ENCODE data around the gene UBE2J1.
A peak's percentile ranks its signal among the peaks of the same experiment; 100 is the strongest.
"Not testable (repeated sequence)": the region's sequence is repeated elsewhere in the genome, so short reads cannot be mapped to it uniquely, and the experiment has no call there.

The UBE2J1 gene

DNA sequence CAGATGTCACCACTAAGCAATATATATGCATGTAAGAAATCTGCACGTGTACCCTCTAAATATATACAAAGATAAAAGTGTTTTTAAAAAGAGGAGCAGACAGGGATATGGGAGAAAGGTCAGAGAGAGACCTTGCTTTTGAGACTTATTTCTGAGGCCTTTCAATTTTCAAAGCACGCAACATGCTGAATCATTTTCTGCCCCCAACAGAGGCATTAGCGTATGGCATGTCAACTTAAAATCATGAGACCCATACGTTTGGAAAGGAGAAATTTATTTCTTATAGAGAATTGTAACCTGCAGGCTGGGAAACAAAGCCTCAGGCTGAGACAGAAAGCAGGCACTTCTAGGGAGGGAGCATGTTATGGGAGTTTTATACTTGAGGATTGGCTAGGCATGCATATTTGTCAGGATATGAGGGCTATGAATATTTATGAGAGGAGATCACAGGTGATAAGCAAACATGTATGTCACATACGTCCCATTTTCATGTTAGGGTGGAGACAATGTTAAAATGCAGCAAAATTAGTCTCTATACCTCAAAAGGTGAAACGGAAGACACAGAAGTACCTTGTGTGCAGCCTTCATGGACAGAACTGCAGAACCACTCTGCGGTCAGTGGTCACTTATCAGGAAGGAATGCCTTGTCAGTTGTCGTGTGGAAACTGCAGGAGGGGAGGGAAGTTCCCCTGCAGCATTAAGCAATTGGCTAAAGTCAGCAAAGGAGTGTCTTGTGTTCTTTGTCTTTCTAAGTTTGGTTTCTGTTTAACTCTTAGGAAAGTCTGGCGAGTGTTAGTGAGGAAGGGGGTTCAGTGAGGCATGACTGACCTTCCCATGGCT lies 31.2 kb downstream of the UBE2J1 start:
- DNase-seq (ENCODE audit: low read depth in 2 of 3, low spot score in 1 of 3): no peak

DNA sequence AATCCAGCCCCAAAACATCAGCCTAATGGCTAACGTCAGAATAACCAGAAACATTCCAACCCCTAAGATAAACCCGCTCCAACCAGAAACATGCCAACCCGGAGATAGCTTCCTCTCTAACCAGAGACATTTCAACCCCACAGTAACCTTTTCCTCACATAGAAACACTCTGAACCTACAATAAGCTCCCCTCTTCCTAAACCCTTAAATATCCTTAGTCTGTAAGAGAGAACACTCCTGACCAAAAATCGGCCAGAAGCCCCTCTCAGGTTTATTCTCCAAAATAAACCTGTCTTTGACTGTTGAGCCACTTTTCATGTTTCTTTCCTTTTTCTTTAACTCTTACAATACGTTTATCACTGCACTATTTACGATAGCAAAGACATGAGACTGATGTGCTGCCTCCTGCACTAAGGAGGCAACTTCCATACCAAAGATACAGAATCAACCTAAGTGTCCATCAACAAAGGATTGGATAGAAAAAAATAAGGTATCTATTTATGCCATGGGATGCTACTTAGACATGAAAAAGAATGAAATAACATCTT lies 32.4 kb downstream of the UBE2J1 start:
- no peak for DNase-seq (ENCODE audit: low read depth in 2 of 3, low spot score in 1 of 3)

DNA sequence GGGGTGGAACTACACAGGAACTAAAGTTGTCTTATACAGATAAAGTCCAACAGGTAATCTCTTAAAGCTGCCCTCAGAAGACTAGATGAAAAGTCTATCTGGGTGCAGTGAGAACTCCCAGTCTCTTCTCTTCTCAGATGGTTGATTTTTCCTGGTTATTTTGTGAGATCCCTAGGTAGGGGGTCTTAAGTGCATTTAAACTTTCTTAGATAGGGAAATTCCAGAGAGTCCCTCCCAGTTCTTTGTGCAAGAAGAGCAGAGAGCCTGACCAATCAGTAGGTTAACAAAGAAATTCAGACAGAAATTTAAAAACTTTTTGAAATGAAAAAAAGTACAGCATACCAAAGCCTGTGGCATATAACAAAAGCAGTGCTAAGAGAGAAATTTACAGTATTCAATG lies 35.5 kb downstream of the UBE2J1 start:
- no peak for DNase-seq (ENCODE audit: low read depth in 2 of 3, low spot score in 1 of 3)

DNA sequence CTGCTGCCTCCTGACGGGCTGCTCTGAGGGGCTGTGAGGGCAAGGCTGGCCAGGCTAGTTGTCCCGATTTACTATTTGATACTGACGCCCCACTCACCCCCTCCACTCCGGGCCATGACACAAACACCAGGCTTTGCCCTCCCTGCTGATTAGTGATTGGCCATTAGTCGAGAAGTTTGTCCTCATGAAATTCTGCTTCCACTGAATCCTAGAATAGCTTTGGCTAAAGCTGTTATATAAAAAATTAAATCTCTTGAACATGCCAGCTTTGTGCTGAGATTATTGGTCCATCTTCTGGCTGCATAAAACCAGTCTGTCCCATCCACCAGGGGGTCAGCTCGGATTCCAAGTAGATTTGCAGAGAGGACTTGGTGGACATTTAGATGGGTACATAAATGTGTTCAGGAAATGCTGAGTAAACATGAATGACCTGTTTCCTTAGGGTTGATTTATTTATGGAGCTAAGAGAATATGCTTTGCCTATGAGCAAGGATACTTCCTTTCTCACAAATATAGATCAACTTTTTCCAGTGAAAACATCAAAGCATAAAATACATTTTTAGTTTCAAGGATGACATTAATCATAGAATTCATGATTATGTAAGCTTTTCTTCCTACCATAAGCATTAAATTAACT lies 37.2 kb downstream of the UBE2J1 start, which contains the start of gene GABRR2:
GABRR2 (minus strand) TSS at position 51 of the 637 bp plus-strand sequence. CDS start 134 bp downstream, outside the sequence.
- DNase-seq (ENCODE audit: low read depth in 2 of 3, low spot score in 1 of 3): no peak

DNA sequence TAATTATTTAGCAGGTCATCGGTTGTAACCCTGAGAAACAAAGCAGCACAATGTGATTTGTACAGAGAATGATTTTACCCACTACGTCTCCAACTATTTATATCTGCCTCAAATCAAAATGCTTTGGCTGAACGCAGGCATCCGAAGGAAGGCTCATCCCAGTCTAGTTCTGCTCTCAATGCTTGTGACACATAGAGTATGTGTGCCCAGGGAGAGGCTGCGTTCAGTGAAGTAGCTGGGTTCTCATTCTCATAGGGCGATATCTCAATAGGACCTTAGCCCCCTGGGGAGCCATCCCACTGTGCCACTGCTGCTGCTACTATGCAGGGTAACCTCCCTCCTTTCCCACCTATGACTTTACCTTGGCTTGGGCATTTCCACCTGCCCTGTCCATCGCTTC lies 37.8 kb downstream of the UBE2J1 start:
- DNase-seq (ENCODE audit: low read depth in 2 of 3, low spot score in 1 of 3): no peak

DNA sequence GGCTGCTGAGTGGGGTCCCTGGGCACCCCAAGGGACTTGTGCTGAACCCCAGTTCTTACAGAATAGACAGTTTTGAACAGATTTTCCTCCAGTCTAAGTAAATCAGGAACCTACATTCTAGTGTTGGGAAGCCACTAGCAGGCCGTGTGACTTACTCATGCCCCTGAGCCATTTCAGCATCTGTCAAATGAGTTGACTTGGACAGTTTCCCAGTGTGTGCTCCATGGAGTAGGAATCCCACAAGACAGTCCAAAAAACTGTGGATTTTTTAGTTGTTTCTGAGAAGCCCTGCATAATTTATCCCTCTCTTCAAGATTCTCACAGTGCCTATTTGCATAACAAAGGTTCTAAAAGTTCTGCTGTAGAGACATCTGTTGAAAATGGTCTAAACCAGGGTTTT lies 39.5 kb downstream of the UBE2J1 start:
- no peak for DNase-seq (ENCODE audit: low read depth in 2 of 3, low spot score in 1 of 3)

DNA sequence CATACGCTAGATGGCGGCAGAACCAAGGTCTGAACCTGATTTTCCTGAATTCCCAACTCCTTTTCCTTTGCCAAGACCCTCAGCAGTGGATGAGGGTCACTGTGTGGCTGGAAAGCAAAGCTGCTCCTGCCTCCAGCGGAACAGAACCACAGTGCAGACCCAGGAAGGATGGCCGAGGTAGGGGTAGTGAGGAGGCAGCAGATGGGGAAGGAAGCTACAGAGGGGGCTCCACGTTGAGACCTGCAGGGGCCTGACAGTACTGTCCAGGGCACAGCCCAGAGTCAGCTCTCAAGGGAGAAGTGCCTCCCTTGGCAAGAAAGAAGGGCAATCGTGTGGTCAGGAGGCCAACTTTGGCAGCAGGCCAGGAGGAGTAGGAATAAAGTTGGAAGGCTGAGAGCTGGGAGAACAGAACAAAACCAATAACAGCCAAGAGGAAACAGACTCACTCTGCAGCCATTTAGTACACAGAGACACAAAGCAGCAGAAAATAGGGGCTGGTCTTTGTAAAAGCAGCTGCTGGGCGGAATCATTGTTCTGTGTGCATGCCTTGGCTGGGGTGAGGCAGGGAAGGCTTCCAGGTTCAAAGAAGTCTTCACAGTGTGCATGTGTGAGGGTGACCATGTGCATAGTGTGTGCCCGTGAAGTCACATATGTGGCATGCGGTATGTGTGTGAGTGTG lies 40.5 kb downstream of the UBE2J1 start:
- DNase-seq (ENCODE audit: low read depth in 2 of 3, low spot score in 1 of 3): no peak

DNA sequence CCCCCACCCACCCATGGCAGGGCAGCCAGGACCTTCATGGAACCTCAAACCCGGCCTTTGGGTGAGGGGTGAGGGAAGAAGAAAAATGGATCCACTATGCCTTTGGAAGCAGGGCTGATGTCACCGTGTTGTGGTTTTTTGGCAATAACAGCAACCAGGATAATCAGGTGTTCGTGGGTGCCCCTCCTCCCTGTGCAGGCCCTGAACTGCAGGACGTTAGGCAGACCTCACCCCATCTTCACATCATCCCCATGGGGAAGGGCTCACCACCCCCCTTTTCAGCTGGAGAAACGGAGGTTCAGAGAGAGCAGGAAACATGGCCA lies 41.0 kb downstream of the UBE2J1 start:
- no peak for DNase-seq (ENCODE audit: low read depth in 2 of 3, low spot score in 1 of 3)

DNA sequence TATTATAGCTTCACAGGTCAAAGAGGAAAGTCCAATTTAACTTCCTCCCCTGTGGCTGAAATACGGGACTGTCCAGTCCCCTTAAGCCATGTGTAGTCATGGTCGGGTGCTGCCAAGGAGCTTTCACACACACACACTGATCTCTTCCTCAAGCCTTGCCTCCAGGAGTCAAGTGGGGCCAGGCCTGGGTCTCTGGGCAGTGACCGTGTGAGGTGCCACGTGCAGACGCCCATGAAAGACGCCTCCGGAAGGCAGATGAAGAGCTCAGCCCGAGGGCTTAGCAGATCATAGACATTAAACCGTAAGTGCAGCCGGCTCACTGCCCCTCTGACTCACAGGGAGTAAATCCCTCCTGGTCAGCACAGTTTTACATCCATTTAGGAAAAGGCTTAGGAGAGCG lies 41.6 kb downstream of the UBE2J1 start:
- DNase-seq (ENCODE audit: low read depth in 2 of 3, low spot score in 1 of 3): no peak

DNA sequence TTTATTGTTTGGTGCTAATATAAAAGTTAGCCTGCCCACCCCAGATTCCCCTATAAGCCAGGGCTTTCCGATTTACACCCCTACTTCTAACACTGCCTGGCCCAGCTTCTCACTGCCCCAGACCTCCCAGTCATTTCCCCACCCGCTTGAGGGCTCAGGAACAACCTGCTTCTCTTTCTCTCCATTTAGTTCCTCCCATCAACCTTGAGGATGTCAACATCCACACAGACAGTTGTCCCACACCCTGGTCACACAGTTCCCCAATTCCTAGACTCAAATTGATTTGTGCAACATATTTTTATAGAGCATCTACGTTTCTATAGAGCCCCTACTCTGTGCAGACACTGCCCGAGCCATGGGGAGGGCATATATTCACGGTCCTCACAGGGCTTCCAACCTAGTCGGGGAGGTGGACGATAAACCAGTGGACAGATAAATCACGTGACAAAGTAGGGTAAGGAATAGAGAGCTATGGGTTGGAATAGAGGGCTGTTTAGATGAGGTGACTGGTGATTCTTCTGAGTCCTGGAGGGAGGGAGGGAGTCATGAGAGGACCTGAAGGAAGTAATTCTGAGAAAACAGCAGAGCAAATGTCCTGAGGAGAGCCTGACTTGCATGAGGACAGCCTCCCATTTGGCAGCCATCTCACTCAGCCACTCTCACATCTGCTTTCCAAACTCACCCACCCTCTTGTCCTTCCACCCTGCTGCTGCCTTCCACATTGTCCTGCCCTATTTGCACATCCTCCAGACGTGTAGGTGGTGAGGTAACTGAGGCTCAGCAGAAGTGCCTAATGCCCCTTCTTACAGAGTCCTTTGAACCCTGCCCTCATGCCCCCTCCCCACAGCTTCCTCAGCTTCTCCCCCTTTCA lies 43.8 kb downstream of the UBE2J1 start:
- DNase-seq (ENCODE audit: low read depth in 2 of 3, low spot score in 1 of 3): no peak

DNA sequence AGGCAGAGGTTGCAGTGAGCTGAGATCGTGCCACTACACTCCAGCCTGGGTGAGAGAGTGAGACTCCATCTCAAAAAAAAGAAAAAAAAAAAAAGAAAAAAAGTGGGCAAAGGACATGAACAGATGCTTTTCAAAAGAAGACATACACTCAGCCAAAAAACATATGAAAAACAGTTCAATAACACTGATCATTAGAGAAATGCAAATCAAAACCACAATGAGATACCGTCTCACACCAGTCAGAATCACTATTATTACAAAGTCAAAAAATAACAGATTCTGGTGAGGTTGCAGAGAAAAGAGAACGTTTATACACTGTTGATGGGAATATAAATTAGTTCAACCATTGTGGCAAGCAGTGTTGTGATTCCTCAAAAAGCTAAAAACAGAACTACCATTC lies 48.0 kb downstream of the UBE2J1 start:
- DNase-seq (ENCODE audit: low read depth in 2 of 3, low spot score in 1 of 3): not testable (repeated sequence)

DNA sequence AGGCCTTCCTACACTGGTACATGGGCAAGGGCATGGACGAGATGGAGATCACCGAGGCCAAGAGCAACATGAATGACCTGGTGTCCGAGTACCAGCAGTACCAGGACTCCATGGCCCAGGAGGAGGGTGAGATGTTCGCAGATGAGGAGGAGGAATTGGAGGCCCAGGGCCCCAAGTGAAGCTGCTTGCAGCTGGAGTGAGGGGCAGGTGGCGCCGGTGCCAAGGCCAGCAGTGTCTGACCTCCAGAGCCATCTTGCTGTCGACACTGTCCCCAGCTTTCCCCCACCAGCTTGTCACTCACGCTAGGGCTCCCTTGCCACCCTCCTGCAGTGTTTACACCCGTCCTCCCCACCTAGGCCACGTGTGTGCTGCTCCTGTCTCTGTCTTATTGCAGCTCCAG lies 49.6 kb downstream of the UBE2J1 start:
- DNase-seq (ENCODE audit: low read depth in 2 of 3, low spot score in 1 of 3): no peak

DNA sequence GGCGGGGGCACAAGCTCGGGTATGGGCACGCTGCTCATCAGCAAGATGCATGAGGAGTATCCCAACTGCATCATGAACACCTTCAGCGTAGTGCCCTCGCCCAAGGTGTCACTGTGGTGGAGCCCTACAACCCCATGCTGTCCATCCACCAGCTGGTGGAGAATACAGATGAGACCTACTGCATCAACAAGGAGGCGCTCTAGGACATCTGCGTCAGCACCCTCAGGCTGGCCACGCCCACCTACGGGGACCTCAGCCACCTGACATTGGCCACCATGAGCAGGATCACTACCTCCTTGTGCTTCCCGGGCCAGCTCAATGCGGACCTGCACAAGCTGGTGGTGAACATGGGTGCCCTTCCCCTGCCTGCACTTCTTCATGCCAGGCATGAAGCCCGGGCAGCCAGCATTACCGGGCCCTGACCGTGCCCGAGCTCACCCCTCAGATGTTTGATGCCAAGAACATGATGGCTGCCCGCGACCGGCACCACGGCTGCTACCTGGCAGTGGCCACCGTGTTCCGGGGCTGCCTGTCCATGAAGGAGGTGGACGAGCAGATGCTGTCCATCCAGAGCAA lies 50.2 kb downstream of the UBE2J1 start:
- DNase-seq (ENCODE audit: low read depth in 2 of 3, low spot score in 1 of 3): no peak

DNA sequence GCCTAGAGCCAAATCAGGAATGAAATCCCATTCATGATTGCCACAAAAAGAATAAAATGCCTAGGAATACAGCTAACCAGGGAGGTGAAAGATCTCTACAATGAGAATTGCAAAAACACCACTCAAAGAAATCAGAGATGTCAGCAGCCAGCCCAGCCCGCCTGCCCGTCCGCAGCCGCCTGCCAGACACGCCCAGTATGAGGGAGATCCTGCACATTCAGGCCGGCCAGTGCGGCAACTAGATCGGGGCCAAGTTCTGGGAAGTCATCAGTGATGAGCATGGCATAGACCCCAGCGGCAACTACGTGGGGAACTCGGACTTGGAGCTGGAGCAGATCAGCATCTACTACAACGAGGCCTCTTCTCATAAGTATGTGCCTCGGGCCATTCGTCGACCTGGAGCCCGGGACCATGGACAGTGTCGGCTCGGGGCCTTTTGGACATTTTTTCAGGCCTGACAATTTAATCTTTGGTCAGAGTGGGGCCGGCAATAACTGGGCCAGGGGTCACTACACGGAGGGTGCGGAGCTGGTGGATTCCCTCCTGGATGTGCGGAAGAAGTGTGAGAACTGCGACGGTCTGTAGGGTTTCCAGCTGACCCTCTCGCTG lies 50.8 kb downstream of the UBE2J1 start:
- DNase-seq (ENCODE audit: low read depth in 2 of 3, low spot score in 1 of 3): no peak

DNA sequence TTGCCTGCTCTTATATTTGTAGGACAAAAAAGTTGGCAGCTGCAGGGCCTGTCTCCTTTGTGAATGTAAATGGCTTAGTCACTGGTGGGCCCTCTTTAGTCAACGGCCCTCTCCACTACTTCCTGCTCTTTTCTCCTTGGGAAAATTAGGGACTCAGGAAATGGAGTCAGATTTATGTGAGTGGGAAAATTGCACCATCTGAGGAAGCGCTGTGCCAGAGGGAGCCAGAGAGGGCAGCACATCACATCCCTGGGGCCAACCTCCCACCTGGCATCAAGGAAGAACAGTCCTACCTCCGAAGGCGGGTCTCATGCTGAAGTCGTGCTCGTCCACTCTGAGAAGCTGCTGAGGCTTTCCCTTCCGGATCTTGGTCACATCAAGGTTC lies 53.1 kb downstream of the UBE2J1 start:
- DNase-seq (ENCODE audit: low read depth in 2 of 3, low spot score in 1 of 3): no peak

DNA sequence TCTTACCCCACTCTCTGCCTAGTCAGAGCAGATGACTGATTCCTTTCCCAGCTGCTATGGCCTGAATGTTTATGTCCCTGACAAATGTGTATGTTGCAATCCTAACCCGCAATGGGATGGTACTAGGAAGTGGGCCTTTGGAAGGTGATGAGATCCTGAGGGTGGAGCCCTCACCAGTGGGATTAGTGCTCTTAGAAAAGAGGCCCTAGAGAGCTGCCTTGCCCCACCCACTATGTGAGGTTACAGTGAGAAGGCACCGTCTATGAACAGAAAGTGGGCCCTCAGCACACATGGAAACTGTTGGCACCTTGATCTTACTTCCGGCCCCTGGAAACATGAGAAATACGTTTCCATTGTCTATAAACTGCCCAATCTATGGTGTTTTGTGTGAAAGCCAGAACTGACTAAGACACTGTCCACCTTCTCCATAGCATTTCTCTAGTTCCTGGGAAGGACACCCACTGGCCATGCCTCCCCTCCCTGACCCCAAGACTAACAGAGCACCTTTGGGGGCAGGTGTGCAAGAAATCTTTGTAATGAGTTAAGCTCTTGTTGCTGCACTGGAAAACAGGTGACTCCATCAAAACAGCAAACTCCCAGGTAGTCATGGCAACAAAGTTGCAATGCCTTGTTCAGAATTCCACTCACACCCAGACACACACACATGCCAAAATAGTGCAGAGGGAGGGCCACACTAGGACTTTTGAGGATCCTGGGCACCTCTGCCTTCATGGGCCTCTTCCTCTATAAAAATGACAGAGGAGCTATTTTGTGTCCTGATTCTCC lies 53.6 kb downstream of the UBE2J1 start:
- DNase-seq (ENCODE audit: low read depth in 2 of 3, low spot score in 1 of 3): peak in 2 of 3 donors; percentile 24 to 39

DNA sequence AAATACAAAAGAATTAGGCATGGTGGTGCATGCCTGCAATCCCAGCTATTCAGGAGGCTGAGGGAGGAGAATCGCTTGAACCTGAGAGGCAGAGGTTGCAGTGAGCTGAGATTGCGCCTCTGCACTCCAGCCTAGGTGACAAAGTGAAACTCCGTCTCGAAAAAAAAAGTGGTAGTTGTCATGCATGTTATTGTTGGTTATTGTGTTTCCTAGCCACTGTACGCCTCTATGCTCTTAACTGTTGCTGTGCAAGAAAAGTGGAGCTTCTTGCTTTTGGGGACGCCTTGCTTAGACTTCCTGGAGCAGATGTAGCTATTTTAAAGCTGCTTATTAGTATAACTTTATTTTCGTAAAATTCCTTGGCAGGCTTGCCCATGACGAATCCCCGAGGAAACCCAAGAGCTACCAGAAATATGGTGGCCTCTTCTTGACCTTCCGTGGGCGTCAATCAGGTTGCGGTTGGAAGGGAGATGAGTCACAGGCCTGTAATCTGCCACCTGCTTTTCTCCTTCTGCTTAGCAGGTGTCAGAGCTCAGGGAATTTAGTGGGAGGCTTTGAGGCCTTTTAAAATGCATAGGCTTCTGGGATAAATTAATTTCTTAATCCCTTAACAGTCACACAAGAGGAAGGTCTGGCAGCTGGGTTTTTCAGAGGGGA lies 54.7 kb downstream of the UBE2J1 start:
- DNase-seq (ENCODE audit: low read depth in 2 of 3, low spot score in 1 of 3): peak; percentile 52 to 73 (median 56)

DNA sequence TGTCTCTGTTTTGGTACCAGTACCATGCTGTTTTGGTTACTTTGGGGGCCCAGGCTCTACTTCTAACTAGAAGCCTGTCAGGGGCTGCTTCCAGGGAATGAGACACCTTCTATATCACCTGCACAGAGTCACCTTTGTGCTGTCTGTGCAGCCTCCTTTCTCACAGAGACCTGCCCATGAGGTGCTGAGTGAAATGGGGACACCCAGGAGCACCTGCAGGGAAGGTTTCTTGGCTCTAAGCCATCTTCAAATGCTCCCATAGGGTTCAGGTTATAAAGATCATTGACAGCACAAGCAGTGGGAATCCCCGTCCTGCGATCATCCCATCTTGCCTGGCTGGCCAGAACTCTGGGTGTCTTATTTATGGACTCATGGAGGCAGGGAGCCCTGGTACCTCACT lies 56.5 kb downstream of the UBE2J1 start:
- no peak for DNase-seq (ENCODE audit: low read depth in 2 of 3, low spot score in 1 of 3)

DNA sequence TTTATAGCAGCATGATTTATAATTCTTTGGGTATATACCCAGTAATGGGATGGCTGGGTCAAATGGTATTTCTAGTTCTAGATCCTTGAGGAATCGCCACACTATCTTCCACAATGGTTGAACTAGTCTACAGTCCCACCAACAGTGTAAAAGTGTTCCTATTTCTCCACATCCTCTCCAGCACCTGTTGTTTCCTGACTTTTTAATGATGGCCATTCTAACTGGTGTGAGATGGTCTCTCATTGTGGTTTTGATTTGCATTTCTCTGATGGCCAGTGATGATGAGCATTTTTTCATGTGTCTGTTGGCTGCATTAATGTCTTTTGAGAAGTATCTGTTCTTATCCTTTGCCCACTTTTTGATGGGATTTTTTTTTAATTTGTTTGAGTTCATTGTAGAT lies 57.4 kb downstream of the UBE2J1 start:
- DNase-seq (ENCODE audit: low read depth in 2 of 3, low spot score in 1 of 3): not testable (repeated sequence)

Measured in stimulated activated CD4-positive, alpha-beta T cell treated with anti-CD3 and anti-CD28 coated beads, Interleukin-12 subunit alpha, Interleukin-12 subunit beta, amount 100 ng/mL, for 48 hours (primary cell).